Measurements from ENCODE around the gene CEP89.
"Not testable (repeated sequence)": the region's sequence is repeated elsewhere in the genome, so short reads cannot be mapped to it uniquely, and the experiment has no call there.

The CEP89 gene

DNA sequence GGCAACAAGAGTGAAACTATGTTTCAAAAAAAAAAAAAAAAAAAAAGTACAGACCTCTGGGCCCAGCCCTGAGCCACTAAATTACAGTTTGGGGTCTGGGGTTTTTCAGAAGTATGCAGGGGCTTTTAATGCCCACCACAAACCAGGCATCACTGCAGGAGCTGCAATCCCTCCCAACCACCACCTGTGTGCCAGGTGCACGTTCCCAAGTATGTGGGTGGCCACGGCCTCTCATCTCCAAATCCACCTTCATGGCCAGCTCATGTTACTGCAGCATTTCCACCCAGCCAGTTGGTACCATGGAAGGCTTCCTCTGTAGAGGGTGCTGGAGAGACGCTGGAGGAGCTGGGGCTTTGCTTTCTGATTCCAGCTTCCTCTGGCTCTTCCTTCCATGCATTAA, 26.5 kb downstream of the CEP89 start:
- no peak for DNase-seq

DNA sequence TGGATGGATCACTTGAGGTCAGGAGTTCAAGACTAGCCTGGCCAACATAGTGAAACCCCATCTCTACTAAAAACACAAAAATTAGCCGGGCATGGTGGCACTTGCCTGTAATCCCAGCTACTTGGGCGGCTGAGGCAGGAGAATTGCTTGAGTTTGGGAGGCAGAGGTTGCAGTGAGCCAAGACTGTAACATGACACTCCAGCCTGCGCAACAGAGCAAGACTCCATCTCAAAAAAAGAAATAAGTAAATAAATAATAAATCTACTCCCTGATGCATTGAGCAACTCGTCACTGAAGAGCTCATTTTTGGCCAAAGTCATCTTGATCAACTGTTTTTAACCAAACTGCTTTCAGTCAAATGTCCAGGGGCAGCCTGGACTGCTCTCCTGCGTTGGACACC, 30.5 kb downstream of the CEP89 start:
- DNase-seq = not testable (repeated sequence)

DNA sequence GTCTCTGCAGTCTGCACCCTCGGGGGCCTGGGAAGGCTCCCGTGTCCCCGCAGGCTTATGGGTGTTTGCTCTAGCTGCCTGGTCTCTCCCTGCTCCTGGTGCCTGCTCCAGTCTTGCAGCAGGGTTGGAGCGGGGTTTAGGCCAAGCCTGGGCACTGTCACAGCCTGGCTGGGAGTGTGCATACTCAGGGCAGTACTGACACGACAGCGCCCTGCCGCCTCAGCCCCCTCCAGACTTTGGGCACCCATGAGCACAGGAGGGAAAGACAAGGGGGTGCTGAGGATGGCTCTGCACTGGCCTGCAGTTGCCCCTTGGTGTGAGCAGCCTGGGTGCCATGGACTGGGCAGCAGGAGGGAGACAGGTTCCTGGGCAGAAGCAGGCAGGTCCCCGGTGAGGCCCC, 35.7 kb downstream of the CEP89 start:
- no peak for DNase-seq

DNA sequence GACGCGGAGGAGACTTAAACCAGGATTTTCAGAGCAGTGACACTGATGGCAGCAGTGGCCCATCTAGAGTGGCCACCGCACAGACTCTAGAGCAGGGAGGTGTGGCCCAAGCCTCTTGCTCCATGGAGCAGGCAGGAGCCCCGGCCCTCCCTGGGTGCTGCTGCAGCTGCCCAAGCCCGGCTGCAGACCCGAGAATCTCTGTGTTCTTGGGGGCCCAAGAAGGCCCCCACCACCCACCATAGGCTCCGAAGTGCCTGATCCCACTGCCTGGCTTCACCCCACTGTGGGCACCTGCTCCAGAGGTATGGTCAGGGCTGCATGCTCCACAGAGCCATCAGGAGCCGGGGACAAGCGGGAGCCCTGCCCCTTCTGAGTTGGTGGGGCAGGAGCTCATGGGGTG, 36.1 kb downstream of the CEP89 start:
- no peak for DNase-seq

DNA sequence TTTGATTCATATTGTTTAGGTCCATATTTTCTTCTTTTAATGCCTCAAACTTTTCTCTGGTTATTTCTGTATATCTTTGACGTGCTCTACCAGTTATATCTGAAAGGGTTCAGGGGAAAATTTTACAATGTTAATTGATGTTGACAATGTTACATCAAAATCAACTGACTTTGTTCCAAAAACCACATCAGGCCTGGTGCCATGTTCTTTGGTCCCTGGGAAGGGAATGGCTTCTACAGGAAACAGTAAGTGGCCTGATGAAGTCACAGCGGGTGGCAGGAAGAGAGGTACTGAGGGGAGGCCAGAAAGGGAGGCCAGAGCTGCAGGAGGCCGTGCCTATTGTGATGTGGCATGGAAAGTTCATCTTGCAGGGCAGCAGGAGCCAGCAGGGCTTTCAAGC, 38.2 kb downstream of the CEP89 start:
- no peak for DNase-seq

DNA sequence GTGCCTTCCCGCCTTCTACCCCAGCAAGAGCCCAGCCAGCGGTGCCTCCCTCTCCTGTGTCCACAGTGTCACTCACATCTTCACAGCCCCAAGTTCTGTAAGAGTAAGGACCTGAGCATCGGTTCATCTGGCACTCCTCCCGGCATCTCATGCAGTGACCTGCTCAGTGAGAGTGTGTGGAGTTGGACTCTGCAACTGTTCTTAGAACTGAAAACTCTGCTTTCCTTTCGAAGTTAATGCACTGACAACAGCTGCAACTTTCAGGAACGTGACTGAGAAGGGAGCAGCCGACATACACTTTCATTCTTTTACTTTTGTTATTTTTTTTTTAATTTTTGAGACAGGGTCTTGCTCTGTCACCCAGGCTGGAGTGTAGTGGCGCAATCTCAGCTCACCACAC, 41.2 kb downstream of the CEP89 start:
- no peak for DNase-seq

DNA sequence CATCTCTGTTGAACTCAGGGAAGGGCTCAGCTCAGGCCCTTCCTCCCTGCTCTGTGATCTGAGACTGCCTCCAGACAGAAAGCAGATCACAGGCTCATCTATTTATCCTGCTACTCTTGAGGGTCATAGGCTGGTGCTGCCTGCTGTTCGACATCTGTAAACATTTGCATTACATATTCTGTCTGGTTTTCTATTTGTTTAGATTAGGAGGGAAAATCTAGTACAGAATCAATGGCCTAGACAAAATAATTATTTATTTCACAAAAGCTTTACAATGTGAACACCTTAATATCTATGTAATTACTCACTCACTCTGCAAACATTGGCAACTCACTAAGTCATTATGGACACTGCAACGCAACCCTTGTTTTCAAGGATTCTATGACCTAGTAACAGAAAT, 43.0 kb downstream of the CEP89 start:
- no peak for DNase-seq

DNA sequence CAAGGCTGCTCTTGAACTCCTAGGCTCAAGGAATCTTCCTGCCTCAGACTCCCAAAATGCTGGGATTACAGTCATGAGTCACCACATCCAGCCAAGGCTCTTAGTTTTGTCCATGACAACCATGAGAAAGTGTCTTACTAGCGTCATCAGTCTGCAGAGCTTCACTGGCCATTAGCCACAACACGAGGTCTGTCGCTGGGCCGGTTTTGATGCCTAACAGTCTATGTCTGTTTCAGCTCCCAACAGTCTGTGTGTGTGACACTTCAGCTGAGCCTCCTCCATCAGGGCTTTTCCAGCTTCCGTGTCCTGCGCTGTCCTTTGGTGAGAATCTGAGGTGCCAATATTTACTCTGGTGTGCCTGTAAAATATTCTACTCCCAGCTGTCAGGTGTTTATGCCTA, 47.6 kb downstream of the CEP89 start:
- DNase-seq = no peak

DNA sequence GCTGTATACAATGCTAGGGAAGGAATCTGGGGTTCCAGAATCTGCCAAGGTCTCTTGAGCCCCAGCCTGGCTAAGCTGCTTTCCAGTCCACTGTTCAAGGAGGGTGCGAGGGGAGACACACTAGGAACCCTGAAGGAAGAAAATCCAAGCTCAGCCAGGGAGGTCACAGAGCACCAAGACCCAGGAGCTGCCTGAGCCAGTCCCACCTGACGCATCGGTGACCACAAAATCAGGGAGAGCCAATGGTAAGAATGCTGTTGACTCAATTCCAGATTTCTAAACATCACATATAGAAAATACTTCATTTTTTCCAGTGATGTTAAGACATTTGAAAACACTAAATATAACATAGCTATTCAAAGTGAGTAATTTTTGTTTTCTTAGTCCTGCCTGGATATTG, 50.1 kb downstream of the CEP89 start:
- DNase-seq = no peak

DNA sequence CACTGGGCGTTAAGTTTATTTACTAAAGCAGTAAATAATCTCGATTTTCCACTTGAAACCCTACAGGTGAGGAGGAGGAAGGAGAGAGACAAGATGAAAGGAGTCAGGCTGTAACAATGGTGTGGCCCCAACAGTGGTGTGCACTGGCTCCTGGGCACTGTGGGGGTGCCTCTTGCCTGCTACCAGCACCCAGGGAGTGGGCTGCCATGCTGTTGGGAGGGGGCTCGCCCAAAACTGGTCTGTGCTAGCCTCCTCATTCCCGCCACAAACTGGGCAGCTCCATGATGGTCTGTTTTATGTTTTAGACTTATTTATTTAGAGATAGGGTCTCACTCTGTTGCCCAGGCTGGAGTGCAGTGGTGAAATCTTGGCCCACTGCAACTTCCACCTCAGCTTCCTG, 52.4 kb downstream of the CEP89 start:
- DNase-seq = no peak

DNA sequence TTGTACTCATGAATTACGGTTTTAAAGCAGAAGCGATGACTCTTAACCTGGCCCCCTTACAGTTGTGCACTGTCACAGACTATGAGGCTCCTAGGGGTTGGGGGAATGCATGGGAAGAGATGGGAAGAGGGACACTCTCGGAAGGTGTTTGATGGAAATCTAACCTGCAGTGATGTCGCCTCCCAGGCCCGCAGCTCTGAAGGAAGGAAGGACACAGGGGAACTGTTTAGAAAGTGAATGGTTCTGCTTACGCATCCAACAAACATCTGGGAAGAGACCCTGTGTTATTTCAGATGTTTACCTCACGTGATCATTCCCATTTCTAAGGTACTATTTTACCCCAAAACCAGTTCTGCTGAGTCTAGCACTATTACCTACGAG, 54.2 kb downstream of the CEP89 start:
- DNase-seq = no peak

DNA sequence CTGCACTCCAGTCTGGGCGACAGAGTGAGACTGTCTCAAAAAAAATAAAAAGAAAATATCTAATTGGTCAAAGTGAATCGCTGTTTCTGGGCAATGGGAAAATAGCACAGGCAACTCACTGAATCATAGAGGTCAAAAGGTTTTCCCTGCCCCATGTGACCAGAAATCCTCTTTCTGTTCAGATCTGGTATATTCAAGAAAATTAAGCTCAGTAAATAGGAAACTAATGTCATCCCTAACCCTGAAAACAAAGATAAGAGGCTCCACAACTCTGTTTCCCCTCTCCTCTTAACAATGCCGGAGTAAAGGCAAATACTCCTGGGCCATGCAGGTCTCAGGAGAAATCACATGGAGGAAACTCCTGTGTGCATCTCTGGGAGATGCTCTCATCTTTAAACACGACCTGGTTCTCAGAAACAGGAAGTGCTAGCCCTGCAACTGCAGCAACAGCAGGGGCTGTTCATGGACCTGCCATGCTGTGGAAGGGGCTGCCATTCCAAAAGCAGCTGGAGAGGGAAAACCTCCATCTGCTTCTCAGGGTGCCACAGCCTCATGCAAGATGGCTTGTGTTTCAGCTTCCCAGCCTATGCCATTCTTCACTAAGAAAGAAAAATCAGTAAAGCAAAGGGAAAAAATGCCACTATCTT, 54.7 kb downstream of the CEP89 start:
- DNase-seq = no peak

DNA sequence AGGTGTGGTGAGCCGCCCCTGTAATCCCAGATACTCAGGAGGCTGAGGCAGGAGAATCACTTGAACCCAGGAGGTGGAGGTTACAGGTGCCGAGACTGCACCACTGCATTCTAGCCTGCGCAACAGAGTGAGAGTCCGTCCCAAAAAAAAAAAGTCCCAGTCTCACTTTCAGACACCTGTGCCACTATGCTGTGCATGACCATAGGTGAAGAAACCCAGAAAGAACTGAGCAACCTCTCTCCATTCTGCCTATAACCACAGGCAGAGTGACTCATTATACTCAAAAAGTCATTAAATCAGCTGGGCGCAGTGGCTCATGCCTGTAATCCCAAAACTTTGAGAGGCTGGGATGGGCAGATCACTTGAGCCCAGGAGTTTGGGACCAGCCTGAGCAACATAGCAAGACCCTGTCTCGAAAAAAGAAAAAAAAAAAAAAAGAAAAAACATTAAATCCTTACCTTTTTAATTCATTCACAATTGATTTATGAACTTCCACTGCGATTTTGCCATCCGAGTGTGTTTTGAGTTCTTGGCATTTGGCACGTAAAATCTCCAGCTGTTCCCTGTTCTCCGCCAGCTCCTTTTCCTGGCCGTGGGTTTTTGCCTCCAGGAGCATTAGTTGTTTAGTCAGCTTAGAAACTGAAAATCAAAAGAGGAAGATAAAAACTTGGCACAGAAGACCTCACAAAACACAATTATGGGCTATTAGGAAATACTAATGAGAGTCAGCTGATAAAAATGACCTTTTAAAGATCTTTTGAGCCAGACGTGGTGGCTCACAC, 56.7 kb downstream of the CEP89 start:
- no peak for DNase-seq

DNA sequence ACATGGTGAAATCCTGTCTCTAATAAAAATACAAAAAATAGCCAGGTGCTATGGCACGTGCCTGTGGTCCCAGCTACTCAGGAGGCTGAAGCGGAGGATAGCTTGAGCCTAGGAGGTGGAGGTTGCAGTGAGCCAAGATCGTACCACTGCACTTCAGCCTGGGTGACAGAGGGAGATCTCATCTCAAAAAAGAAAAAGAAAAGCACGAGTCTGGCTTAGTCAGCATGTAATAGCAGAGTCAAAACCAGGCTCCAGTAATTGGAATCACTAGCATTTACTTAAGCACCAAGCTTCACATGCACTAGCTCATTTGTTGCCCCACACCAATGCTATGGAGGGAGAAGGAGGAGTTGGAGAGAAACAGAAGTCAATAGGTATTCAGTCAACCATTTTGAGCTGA, 60.3 kb downstream of the CEP89 start:
- no peak for DNase-seq

DNA sequence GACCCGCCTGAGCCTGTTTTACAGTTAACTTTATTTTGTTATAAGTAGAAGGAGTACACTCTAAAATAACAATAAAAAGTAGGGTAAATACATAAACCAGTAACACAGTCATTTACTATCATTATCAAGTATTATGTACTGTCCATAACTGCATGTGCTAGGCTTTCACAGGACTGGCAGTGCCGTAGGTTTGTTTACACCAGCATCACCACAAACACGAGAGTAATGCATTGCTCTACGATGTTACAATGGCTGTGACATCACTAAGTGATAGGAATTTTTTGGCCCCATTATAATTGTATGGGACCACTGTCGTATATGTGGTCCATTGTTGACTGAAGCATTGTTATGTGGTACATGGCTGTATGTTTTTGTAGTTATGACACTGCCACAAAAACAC, 60.9 kb downstream of the CEP89 start:
- no peak for DNase-seq

DNA sequence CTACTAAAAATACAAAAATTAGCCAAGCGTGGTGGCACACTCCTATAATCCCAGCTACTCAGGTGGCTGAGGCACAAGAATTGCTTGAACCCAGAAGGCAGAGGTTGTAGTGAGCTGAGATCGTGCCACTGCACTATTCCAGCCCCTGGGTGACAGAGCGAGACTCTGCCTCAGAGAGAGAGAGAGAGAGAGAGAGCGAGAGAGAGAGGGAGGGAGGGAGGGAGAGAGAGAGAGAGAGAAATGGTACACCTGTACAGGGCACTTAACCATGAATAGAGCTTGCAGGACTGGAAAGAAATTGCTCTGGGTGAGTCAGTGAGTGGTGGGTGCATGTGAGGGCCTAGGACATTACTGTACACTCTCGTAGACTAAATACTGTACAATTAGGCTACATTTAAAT, 61.7 kb downstream of the CEP89 start:
- no peak for DNase-seq

DNA sequence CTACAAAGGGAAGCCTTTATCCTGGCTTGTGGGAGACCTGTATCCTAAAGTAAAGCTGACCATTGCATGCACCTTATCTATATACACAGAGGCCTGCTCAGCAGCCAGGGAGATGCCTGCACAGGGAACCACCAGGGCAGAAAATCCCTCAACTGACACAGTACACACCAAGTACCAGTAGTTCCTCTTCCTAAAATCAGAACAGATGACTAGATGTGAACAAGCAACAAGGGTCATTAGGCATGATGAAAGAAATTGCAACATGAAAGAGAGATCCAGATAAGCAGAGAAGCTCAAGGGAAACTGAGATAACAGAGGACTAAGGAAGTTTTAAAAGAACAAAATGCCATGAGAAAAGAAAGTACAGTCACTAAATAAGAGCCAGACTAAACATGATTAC, 62.5 kb downstream of the CEP89 start:
- no peak for DNase-seq

DNA sequence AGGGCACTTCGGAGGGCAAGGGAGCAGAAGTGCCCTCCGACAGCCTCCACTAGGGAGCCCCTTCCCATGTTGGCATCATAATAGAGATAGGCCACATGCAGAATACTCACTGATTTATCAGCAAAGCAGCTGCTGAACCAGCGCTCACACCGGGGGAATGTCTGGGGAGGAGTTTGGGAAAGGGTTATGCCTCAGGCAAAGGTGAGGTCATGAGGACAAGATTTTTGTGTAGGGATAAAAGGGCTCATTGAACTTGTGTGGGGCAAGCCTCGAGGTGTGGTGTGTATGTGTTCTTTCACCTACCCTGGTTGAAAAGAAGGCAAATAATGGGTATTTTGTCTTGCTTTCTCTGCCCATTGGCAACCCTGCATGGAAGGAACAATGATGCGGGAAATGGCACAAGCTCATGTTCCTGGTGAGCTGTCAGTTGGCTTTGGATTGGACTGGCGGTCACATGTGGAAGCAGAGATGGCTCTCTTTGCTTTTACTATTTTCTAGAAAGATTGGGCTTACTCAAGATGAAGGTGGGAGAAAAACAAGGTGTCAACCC, 63.0 kb downstream of the CEP89 start:
- no peak for DNase-seq

DNA sequence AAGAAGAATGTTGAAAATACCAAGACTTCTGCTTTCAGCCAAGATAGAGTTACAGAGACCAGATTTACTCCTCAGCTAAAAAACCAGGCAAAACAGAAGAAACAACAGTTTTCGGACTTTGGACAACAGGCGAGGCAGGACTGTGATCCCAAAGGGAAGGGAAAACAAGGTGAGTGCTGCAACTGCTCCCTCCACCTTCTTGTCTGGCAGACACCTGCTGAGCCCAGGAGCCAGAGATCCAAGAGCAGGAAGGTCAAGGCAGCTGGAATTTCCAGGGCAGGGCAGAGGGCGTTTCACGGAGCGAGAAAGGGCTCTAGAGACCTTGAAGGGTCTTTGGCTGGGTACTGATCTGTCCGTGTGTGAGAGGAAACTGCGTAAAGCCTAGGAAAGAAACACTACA, 69.3 kb downstream of the CEP89 start:
- no peak for DNase-seq

DNA sequence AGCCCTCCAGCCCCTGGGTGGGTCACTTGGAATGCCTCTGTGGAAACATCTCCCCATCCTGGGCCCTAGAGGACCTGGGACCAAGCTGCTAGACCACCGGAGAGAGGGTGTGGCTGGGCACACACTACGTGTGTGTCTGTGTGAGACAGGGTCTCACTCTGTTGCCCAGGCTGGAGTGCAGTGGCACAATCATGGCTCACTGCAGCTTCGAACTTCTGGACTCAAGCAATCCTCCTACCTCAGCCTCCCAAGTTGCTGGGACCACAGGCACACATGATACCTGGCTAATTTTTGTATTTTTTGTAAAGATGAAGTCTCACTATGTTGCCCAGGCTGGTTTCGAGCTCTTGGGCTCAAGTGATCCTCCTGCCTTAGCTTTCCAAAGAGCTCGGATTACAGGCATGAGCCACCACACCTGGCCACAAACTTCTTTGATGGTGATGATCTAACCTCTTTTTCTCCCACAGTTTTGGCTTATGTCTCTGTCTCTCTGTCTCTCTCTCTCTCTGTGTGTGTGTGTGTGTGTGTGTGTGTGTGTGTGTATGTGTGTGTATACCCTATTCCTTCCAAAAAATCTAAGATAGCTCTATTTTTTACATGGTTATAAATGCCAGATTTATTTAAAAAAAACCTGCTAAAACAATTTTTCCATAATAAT, 70.1 kb downstream of the CEP89 start:
- no peak for DNase-seq

DNA sequence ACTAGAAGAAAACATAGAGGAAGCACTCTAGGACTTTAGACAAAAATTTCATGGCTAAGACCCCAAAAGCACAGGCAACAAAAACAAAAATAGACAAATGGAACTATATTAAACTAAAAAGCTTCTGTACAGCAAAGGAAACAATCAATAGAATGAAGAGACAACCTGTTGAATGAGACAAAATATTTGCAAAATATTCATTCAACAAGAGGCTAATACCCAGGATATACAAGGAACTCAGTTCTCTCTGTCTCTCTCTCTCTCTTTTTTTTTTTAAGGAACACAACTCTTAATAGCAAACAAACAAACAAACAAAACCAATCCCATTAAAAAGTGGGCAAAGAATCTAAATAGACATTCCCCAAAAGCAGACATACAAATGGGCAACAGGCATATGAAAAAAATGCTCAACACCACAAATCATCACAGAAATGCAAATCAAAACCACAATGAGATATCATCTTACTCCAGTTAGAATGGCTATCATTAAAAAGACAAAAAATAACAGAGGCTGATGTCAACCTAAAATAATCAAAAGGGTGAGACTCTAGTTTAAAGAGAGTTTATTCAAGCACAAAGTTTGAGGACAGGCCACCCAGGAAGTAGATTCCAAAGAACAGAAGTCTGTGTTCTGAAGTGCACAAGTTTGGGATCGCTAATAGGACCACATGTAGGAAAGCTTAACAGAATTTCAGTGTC, 75.1 kb downstream of the CEP89 start:
- no peak for DNase-seq

DNA sequence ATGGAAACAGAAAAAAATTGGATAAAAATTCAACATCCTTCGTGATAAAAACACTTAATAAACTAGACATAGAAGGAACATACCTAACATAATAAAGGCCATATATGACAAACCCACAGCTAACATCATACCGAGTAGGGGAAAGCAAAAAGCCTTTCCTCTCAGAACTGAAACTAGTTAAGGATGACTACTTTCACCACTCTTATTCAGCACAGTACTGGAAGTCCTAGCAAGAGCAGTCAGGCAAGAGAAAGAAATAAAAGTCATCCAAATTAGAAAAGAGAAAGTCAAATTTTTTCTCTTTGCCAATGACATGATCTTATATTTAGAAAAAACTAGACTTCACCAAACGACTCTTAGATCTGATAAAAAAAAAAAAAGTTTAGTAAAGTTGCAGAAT, 76.4 kb downstream of the CEP89 start:
- DNase-seq = peak in 1 of 5 experiments; percentile 38

DNA sequence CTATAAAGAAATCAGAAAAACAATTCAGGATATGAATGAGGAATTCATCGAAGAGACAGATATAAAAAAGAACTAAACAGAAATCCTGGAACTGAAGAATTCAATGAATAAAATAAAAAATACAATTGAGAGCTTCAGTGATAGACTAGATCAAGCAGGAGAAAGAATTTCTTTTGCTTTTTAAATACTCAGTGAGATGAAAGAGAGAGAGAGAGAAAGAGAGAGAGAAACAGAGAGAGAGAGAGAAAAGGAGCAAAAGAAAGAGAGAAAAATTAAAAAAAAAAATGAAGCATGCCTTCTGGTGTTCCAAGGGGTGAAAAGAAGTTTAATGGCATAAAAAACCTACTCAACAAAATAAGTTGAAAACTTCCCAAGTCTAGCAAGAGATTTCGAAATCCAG, 80.1 kb downstream of the CEP89 start:
- no peak for DNase-seq
